Fibroblast of the aortic adventitia (primary cell): ENCODE data around the gene RASEF. TPM values are rescaled to one million over a fixed set of nuclear protein-coding genes. Genes with fewer than 3 reads are reported as not detected.

Source experiments
- DNase-seq: peaks from one replicate; pipeline ENCODE4 v3.0.0-alpha.2; 2010; ENCODE audit warnings: low read depth
- H3K4me3 ChIP-seq: 2 replicates; pipeline ENCODE4 v1.5.1; 2011; ENCODE audit warnings: low read depth, mild to moderate bottlenecking, control low read depth, low read length, moderate library complexity
- total RNA-seq: library from RNA; depleted of rRNA; stranded (reverse); fragments of >200 nt; gene quantifications from 2 replicates; pipeline ENCODE4 v1.2.3, GENCODE V29; 2012; ENCODE audit warnings: low replicate concordance
- TF ChIP-seq, protein P1 (sequence below): IDR thresholded peaks from 2 replicates; pipeline ENCODE4 v1.5.1; 2011; ENCODE audit warnings: mild to moderate bottlenecking, low read length, control low read depth, inconsistent platforms; ENCODE audit not compliant: insufficient read depth

RASEF gene
- total RNA-seq, 1 donor = 0.27 TPM

DNA sequence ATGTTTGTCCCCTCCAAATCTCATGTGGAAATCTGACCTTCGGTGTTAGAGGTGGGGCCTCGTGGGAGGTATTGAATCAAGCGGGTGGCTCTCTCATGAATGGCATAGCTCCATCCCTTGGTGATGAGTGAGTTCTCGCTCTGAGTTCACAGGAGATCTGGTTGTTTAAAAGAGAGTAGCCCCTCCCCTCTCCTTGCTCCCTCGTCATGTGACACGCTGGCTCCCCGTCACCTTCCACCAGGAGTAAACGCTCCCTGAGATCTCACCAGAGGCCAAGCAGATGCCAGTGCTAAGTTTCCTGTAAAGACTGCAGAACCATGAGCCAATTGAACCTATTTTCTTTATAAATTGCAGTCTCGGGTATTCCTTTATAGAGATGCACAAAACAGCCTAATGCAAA, 74.5 kb downstream of the RASEF start:
- DNase-seq = no peak
- TF ChIP-seq, protein P1, sequence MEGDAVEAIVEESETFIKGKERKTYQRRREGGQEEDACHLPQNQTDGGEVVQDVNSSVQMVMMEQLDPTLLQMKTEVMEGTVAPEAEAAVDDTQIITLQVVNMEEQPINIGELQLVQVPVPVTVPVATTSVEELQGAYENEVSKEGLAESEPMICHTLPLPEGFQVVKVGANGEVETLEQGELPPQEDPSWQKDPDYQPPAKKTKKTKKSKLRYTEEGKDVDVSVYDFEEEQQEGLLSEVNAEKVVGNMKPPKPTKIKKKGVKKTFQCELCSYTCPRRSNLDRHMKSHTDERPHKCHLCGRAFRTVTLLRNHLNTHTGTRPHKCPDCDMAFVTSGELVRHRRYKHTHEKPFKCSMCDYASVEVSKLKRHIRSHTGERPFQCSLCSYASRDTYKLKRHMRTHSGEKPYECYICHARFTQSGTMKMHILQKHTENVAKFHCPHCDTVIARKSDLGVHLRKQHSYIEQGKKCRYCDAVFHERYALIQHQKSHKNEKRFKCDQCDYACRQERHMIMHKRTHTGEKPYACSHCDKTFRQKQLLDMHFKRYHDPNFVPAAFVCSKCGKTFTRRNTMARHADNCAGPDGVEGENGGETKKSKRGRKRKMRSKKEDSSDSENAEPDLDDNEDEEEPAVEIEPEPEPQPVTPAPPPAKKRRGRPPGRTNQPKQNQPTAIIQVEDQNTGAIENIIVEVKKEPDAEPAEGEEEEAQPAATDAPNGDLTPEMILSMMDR = no peak
- no peak overlapping the region for H3K4me3 ChIP-seq

DNA sequence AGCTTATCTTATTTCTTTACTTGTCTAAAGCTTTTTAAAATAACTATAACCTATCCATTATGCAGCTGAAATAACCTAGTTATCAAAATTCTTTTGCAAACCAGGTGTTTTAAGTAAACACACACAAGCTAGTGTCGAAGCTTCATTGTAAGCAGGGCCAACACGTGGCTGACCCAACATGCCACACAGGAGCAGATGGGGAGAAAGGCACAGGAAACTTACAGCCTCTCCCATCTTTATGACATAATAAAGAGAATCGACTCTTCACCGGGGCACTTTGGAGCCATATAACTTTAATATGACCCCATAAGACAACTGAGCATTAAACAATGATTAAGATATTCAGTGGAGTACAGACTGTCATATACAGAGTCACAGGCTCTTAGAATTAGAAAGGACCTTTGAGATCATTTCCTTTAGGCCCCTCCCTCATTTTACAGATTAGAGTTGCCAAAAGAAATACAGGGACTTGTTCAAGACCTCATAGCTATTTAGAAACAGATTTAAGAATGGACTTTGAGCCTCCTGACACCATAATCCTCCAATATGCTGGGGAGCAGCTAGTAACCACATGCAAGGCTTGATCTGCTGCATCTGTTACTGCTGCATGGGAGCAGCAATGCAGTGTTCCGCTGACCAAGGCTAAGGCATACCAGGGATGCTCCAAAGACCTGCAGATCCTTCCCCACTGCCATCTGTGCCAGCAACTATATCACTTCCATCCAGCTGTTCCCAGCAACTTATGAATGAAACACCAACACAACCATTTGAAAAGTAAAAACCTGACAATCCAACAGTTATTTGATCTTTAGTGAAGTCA, 75.4 kb downstream of the RASEF start:
- no peak overlapping the region for H3K4me3 ChIP-seq
- TF ChIP-seq, protein P1 = no peak
- DNase-seq = no peak

DNA sequence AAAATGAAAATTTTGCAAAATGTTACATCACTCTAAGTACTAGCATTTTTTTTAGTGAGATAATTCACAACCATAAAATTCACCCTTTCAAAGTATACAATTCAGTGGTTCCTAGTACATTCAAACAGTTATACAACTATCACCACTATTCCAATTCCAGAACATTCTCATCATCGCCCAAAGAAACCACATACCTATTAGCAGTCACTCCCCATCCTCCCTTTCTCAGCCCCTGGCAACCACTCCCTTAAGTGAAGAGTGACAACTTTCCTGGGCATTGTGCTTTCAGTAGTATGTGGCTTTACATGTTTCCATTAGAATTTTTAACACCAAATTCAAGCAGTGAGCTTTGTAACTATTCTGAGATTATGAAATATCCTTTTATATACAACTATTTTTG, 81.4 kb downstream of the RASEF start:
- TF ChIP-seq, protein P1 = no peak
- no peak for DNase-seq
- H3K4me3 ChIP-seq = no peak overlapping the region

DNA sequence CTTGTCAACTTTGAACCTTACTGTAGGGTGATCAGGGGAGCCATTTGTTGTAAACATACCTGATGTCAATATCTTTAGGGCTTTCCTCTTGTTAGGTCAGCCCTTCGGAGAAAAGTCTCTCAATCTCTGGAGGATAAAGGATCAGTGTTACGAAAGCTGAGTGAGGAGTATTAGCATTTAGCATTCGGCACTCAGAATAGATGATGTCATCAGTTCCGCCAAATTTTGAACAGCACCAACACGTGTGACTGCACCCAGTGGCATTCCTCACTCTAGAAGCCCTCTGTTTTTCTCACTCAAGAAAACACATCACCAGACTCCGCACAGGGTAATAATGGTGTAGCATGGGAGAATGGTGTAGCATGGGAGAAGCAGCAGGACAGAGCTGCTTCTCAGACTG, 87.8 kb downstream of the RASEF start:
- no peak for DNase-seq
- no peak overlapping the region for H3K4me3 ChIP-seq
- TF ChIP-seq, protein P1 = no peak

DNA sequence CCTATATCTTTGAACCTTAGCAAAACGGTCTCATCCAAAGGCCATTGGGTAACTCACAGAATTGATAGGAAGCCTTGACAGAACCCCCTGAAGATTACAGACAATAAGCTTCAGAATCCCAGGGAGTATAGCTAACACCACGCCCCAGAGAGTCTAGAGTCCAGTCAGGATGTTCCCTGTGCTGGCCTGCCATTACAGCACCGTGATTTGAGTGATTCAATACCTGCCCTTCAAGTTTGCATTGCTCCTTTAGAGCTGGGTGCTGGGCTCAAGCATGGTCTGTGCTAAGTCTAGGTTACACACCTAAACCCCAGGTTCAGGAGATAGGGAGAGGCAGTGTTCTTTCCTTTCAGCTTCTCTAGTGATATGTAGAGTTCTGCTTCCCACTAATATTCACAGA, 90.5 kb downstream of the RASEF start:
- DNase-seq = no peak
- TF ChIP-seq, protein P1 = no peak
- H3K4me3 ChIP-seq = no peak overlapping the region

DNA sequence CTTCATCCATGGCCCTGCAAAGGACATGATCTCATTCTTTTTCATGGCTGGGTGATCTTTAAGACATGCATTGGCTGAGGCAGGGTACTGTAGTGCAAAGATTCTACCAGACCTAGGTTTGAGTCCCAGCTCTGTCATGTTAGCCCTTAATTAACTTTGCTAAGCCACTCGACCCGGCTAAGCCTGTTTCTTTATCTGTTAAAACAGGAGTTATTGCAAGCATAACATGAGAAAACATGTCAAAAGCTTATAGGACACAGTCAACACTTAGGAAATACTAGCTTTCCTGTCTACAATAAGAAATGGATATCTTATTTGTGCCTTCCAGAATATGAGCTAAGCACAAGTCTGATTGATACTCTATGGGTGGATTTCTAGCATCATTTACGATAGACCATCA, 92.6 kb downstream of the RASEF start:
- no peak overlapping the region for H3K4me3 ChIP-seq
- no peak for DNase-seq
- TF ChIP-seq, protein P1 = no peak

DNA sequence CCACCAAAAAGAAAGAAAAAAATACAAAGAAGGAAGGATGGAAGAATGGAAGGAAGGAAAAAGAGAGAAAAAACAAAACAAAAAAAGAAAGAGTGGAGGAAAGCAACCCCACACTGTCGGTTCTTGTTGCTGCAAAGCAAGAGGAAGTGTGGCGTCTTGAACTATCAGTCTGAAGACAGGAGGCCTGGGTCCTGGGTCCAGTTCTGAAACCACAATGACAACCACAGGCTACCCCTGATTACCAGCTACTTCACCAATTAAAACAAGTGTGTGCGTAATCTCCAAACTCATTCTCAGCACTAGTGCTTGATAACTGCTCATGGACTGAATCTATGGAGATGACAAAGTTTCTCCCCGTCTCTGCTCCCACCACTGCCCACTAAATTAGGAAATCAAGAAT, 93.7 kb downstream of the RASEF start:
- no peak for DNase-seq
- no peak overlapping the region for H3K4me3 ChIP-seq
- TF ChIP-seq, protein P1 = no peak
